GM19351 (cell line): ENCODE measurements around the gene CHMP4A.
"Not testable (repeated sequence)": the region's sequence is repeated elsewhere in the genome, so short reads cannot be mapped to it uniquely, and the experiment has no call there.

Experiments
- ATAC-seq: cut with Tn5 transposase; IDR thresholded peaks from one replicate; pipeline ENCODE4 v1.9.1; 2021; ENCODE audit warnings: mild to moderate bottlenecking, moderate library complexity; ENCODE audit not compliant: unreplicated experiment

Gene CHMP4A

GRCh38 chr14:24231263-24232120 lies 18.2 kb upstream of the CHMP4A start:
- peak; percentile 15 for ATAC-seq

- no peak for ATAC-seq
Measured at GRCh38 chr14:24228902-24229301, 15.6 kb upstream of the CHMP4A start.

- no peak for ATAC-seq
Measured at GRCh38 chr14:24226473-24226872, 13.2 kb upstream of the CHMP4A start.

GRCh38 chr14:24224618-24225071 lies 11.4 kb upstream of the CHMP4A start:
- ATAC-seq: no peak

- ATAC-seq: not testable (repeated sequence)
Measured at GRCh38 chr14:24222987-24223386, 9.7 kb upstream of the CHMP4A start.

GRCh38 chr14:24219521-24219920 lies 6.2 kb upstream of the CHMP4A start:
- no peak for ATAC-seq

- ATAC-seq: no peak
Measured at GRCh38 chr14:24219080-24219479, 5.8 kb upstream of the CHMP4A start.

- ATAC-seq: not testable (repeated sequence)
Measured at GRCh38 chr14:24216876-24217275, 3.6 kb upstream of the CHMP4A start.

GRCh38 chr14:24216345-24216699 lies 3.0 kb upstream of the CHMP4A start:
- ATAC-seq: no peak

GRCh38 chr14:24215495-24216344 lies 2.4 kb upstream of the CHMP4A start, which contains the start of gene MDP1:
Gene MDP1, minus strand, starts transcription at chr14:24216066. Its CDS starts 111 bp downstream, at chr14:24215955.
- peak; percentile 63 for ATAC-seq

- ATAC-seq: no peak
Measured at GRCh38 chr14:24213866-24214662, 776 bp upstream of the CHMP4A start.

GRCh38 chr14:24211311-24211710 lies 2.0 kb downstream of the CHMP4A start:
- ATAC-seq: no peak

- no peak for ATAC-seq
Measured at GRCh38 chr14:24207625-24208024, 5.7 kb downstream of the CHMP4A start.

GRCh38 chr14:24207104-24207551 lies 6.2 kb downstream of the CHMP4A start:
- ATAC-seq: no peak

GRCh38 chr14:24206260-24207103 lies 6.8 kb downstream of the CHMP4A start:
- no peak for ATAC-seq

- ATAC-seq: no peak
Measured at GRCh38 chr14:24204163-24205146, 8.8 kb downstream of the CHMP4A start.

- not testable (repeated sequence) for ATAC-seq
Measured at GRCh38 chr14:24203249-24203886, 9.9 kb downstream of the CHMP4A start.

- not testable (repeated sequence) for ATAC-seq
Measured at GRCh38 chr14:24202538-24202937, 10.8 kb downstream of the CHMP4A start.
